GM19238 (cell line): Measurements from ENCODE around the gene GPRASP3.
"Not testable (repeated sequence)": the region's sequence is repeated elsewhere in the genome, so short reads cannot be mapped to it uniquely, and the experiment has no call there.

Source experiments
- DNase-seq: peaks from one replicate; pipeline ENCODE4 v3.0.0; 2011; ENCODE audit warnings: low spot score; ENCODE audit not compliant: insufficient read length

GPRASP3 gene

GRCh38 chrX:102720237-102721168, at the start of gene GPRASP3:
Gene GPRASP3, plus strand, starts transcription at chrX:102720743. Its CDS starts 28,253 bp downstream, at chrX:102748996.
- DNase-seq: peak; percentile 20

GRCh38 chrX:102672856-102673255, 47.7 kb upstream of the GPRASP3 start:
- DNase-seq: no peak

DNA sequence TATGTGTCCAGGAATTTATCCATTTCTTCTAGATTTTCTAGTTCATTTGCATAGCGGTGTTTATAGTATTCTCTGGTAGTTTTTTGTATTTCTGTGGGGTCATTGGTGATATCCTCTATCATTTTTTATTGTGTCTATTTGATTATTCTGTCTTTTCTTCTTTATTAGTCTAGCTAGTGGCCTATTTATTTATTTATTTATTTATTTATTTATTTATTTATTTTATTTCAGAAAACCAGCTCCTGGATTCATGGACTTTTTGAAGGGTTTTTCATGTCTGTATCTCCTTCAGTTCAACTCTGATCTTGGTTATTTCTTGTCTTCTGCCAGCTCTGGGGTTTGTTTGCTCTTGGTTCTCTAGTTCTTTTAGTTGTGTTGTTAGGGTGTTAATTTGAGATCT, 43.1 kb upstream of the GPRASP3 start:
- not testable (repeated sequence) for DNase-seq

DNA sequence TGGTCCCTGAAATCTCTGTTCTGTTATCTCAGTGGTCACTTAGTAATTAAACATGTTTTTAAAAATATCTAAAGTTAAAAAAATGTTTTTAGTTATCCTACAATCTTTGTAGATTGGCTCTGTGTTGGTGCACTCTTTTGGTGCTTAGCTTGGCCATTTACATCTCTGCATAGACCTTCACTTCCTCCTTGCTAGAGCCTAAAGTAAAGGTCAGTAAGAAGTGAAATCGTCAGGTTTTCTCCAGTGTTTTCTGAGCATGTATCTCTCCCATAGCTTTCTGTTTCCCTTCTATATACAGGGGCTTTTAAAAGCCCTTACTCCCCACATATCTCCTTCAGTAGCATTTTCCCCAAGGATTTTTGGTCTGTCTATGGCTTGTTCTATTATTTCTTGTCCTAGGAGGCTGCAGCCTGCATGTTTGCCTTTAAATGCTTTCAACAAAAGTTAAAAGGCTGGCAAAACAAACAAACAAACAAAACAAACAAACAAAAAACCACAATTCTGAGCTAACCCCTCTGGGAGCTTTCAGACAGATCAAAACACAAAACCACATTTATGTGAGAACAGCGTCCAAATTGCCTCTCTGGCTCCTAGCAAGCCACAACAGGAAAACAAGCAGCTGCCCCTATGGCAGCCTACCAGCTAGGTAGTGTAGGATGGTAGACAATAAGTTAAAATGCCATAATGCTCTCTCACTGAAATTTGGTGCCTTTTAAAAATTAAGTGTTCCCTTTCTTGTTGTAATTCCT, 35.6 kb upstream of the GPRASP3 start:
- DNase-seq: no peak

- DNase-seq: no peak
Observed at GRCh38 chrX:102694749-102695148, 25.8 kb upstream of the GPRASP3 start.

- no peak for DNase-seq
Observed at GRCh38 chrX:102696306-102696705, 24.2 kb upstream of the GPRASP3 start.

GRCh38 chrX:102697494-102697893, 23.0 kb upstream of the GPRASP3 start:
- no peak for DNase-seq

GRCh38 chrX:102708900-102709299, 11.6 kb upstream of the GPRASP3 start:
- no peak for DNase-seq

- no peak for DNase-seq
Observed at GRCh38 chrX:102711872-102712215, 8.7 kb upstream of the GPRASP3 start.

GRCh38 chrX:102712216-102712966, 8.2 kb upstream of the GPRASP3 start, which contains the start of gene GPRASP2:
Gene GPRASP2, plus strand, starts transcription at chrX:102712448. Its CDS starts 2,422 bp downstream, at chrX:102714870.
- DNase-seq: no peak

- no peak for DNase-seq
Observed at GRCh38 chrX:102712981-102713625, 7.4 kb upstream of the GPRASP3 start.

GRCh38 chrX:102714994-102715393, 5.5 kb upstream of the GPRASP3 start:
- no peak for DNase-seq

DNA sequence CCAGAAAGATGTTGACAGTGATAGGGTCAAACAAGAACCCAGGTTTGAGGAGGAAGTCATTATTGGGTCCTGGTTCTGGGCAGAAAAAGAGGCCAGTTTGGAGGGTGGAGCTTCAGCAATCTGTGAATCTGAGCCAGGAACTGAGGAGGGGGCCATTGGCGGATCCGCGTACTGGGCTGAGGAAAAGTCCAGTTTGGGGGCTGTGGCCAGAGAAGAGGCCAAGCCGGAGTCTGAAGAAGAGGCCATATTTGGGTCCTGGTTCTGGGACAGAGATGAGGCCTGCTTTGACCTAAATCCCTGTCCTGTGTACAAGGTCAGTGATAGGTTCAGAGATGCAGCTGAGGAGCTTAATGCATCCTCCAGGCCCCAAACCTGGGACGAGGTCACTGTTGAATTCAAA, 4.6 kb upstream of the GPRASP3 start:
- DNase-seq: no peak

GRCh38 chrX:102721169-102721506, 595 bp downstream of the GPRASP3 start:
- DNase-seq: not testable (repeated sequence)

DNA sequence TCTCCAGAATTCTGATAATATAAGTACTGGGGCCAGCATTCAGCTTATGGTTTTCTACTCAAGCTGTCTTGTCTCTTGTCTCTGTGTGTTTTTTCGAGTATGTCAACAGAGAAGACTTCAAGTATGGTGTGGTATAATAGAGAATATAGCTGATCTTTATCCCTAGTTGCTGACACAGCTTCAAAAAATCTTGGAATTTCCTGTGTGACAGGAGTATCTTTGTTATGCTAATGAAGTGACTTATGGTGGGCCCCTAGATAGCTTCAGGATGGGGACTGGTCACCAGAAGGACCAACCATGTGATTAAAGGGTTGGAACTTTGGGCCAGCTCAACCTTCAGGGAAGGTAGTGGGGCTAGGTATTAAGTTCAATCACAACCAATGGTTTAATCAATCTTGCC, 2.9 kb downstream of the GPRASP3 start:
- DNase-seq: no peak

GRCh38 chrX:102727761-102728160, 7.2 kb downstream of the GPRASP3 start:
- no peak for DNase-seq

- no peak for DNase-seq
Observed at GRCh38 chrX:102728646-102729045, 8.1 kb downstream of the GPRASP3 start.

GRCh38 chrX:102739657-102740056, 19.1 kb downstream of the GPRASP3 start:
- no peak for DNase-seq

- DNase-seq: no peak
Observed at GRCh38 chrX:102744307-102744706, 23.8 kb downstream of the GPRASP3 start.

DNA sequence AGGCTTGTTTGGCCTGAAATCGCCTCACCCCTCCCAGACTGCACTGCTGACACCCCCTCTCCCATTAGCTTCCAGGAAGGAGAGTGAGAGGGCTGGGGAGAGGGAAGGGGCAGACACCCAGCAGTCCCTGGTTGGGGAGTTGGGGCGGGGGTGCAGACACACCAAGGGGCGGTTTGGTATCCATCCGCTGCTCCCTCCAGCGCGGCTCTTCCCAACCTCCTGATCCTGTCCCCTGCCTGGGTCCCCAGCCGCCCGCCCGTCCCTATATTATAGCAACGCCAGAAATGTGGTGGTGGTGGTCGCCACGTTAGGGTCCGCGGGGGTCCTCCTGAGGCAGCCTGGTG, 24.9 kb downstream of the GPRASP3 start:
- no peak for DNase-seq

- DNase-seq: no peak
Observed at GRCh38 chrX:102745857-102746584, 25.5 kb downstream of the GPRASP3 start.
